ENCODE results near the gene TREM1. TPM values are rescaled to one million over a fixed set of nuclear protein-coding genes. Genes with fewer than 3 reads are reported as not detected.
A peak's percentile ranks its signal among the peaks of the same experiment; 100 is the strongest.

Gene TREM1
- under 1 TPM in 2 of 4 donors, not detected in 2; 0.19 to 0.42 TPM for polyA plus RNA-seq (ENCODE audit: insufficient read length in 4 of 4)

GRCh38 chr6:41286544-41287346 is at the start of gene TREM1:
TSS of gene TREM1 (minus strand) at chr6:41286682. CDS start at chr6:41286655, 27 bp downstream.
- DNase-seq (ENCODE audit: low read depth in 4 of 4, low spot score in 2 of 4) = no peak

- DNase-seq (ENCODE audit: low read depth in 4 of 4, low spot score in 2 of 4) = no peak
Observed at GRCh38 chr6:41335943-41336342, 49.5 kb upstream of the TREM1 start.

- DNase-seq (ENCODE audit: low read depth in 4 of 4, low spot score in 2 of 4) = no peak
Observed at GRCh38 chr6:41335296-41335695, 48.8 kb upstream of the TREM1 start, which contains the start of gene NCR2. TSS of gene NCR2 (plus strand) at chr6:41335608. CDS start at chr6:41335877, 269 bp downstream.

GRCh38 chr6:41334482-41335040 is 48.1 kb upstream of the TREM1 start:
- no peak for DNase-seq (ENCODE audit: low read depth in 4 of 4, low spot score in 2 of 4)

GRCh38 chr6:41332842-41333736 is 46.6 kb upstream of the TREM1 start:
- DNase-seq (ENCODE audit: low read depth in 4 of 4, low spot score in 2 of 4) = no peak

- DNase-seq (ENCODE audit: low read depth in 4 of 4, low spot score in 2 of 4) = no peak
Observed at GRCh38 chr6:41332241-41332640, 45.8 kb upstream of the TREM1 start.

- DNase-seq (ENCODE audit: low read depth in 4 of 4, low spot score in 2 of 4) = no peak
Observed at GRCh38 chr6:41331401-41332150, 45.1 kb upstream of the TREM1 start.

- no peak for DNase-seq (ENCODE audit: low read depth in 4 of 4, low spot score in 2 of 4)
Observed at GRCh38 chr6:41327177-41327576, 40.7 kb upstream of the TREM1 start.

- no peak for DNase-seq (ENCODE audit: low read depth in 4 of 4, low spot score in 2 of 4)
Observed at GRCh38 chr6:41326092-41326491, 39.6 kb upstream of the TREM1 start.

GRCh38 chr6:41325446-41326066 is 39.1 kb upstream of the TREM1 start:
- DNase-seq (ENCODE audit: low read depth in 4 of 4, low spot score in 2 of 4) = no peak

GRCh38 chr6:41321183-41321582 is 34.7 kb upstream of the TREM1 start:
- DNase-seq (ENCODE audit: low read depth in 4 of 4, low spot score in 2 of 4) = no peak

- DNase-seq (ENCODE audit: low read depth in 4 of 4, low spot score in 2 of 4) = peak in 3 of 4 donors; percentile 51 to 70 (median 68)
Observed at GRCh38 chr6:41318654-41319565, 32.4 kb upstream of the TREM1 start.

- DNase-seq (ENCODE audit: low read depth in 4 of 4, low spot score in 2 of 4) = peak in 2 of 4 donors; percentile 33 to 36
Observed at GRCh38 chr6:41318261-41318653, 31.8 kb upstream of the TREM1 start.

- no peak for DNase-seq (ENCODE audit: low read depth in 4 of 4, low spot score in 2 of 4)
Observed at GRCh38 chr6:41315943-41316620, 29.6 kb upstream of the TREM1 start.

- DNase-seq (ENCODE audit: low read depth in 4 of 4, low spot score in 2 of 4) = no peak
Observed at GRCh38 chr6:41315203-41315602, 28.7 kb upstream of the TREM1 start.

- DNase-seq (ENCODE audit: low read depth in 4 of 4, low spot score in 2 of 4) = peak in 3 of 4 donors; percentile 36 to 62 (median 38)
Observed at GRCh38 chr6:41306187-41306854, 19.8 kb upstream of the TREM1 start.

- no peak for DNase-seq (ENCODE audit: low read depth in 4 of 4, low spot score in 2 of 4)
Observed at GRCh38 chr6:41302638-41303037, 16.2 kb upstream of the TREM1 start.
